Mucosa of stomach (tissue), 1 donor: ENCODE measurements around the gene ENPP1.
"Not testable (repeated sequence)": the region's sequence is repeated elsewhere in the genome, so short reads cannot be mapped to it uniquely, and the experiment has no call there.

ENCODE experiments used
- H3K27me3 ChIP-seq: one replicate; pipeline ENCODE4 v1.7.0; 2013; ENCODE audit warnings: mild to moderate bottlenecking, low read length; ENCODE audit not compliant: control insufficient read depth, insufficient read depth
- H3K36me3 ChIP-seq: one replicate; pipeline ENCODE4 v1.7.0; 2013; ENCODE audit warnings: low read length; ENCODE audit not compliant: control insufficient read depth, insufficient read depth
- H3K4me1 ChIP-seq: one replicate; pipeline ENCODE4 v1.7.0; 2013; ENCODE audit warnings: mild to moderate bottlenecking, low read length; ENCODE audit not compliant: control insufficient read depth, insufficient read depth
- H3K4me3 ChIP-seq: one replicate; pipeline ENCODE4 v1.7.0; 2013; ENCODE audit warnings: low read length
- H3K9ac ChIP-seq: one replicate; pipeline ENCODE4 v1.7.0; 2013; ENCODE audit warnings: mild to moderate bottlenecking, low read length, moderate library complexity
- H3K9me3 ChIP-seq: one replicate; pipeline ENCODE4 v1.7.0; 2013; ENCODE audit warnings: mild to moderate bottlenecking, low read length, moderate library complexity; ENCODE audit not compliant: control insufficient read depth
- donor health status: Pancreatic carcinoma.

ENPP1 gene

GRCh38 chr6:131858765-131859415 lies 51.1 kb downstream of the ENPP1 start:
- no peak overlapping the region for H3K4me3 ChIP-seq
- no peaks in the 10 kb centered on the region for H3K9me3 ChIP-seq
- H3K9ac ChIP-seq: no peak overlapping the region
- peaks cover 3% of the 10 kb centered on the region for H3K4me1 ChIP-seq
- no peaks in the 10 kb centered on the region for H3K27me3 ChIP-seq
- no peaks in the 10 kb centered on the region for H3K36me3 ChIP-seq

- not testable (repeated sequence) for H3K4me1 ChIP-seq, H3K9me3 ChIP-seq, H3K9ac ChIP-seq, H3K27me3 ChIP-seq, H3K36me3 ChIP-seq, H3K4me3 ChIP-seq
These were observed 51.8 kb downstream of the ENPP1 start for GRCh38 chr6:131859658-131860057.

- Histone ChIP-seq H3K4me3 (no peak overlapping the region), H3K36me3 (no peaks in the 10 kb centered on the region), H3K9ac (no peak overlapping the region), H3K9me3 (no peaks in the 10 kb centered on the region), H3K4me1 (peaks cover 6% of the 10 kb centered on the region), H3K27me3 (no peaks in the 10 kb centered on the region)
These were observed 53.6 kb downstream of the ENPP1 start for GRCh38 chr6:131861381-131861780.

- H3K27me3 ChIP-seq: no peaks in the 10 kb centered on the region
- H3K4me3 ChIP-seq: no peak overlapping the region
- peaks cover 6% of the 10 kb centered on the region for H3K4me1 ChIP-seq
These were observed 54.7 kb downstream of the ENPP1 start for GRCh38 chr6:131862476-131862875.

GRCh38 chr6:131867744-131868143 lies 59.9 kb downstream of the ENPP1 start:
- H3K27me3 ChIP-seq: no peaks in the 10 kb centered on the region
- no peaks in the 10 kb centered on the region for H3K36me3 ChIP-seq
- no peaks in the 10 kb centered on the region for H3K9me3 ChIP-seq
- H3K4me3 ChIP-seq: no peak overlapping the region
- H3K4me1 ChIP-seq: peaks cover 6% of the 10 kb centered on the region
- no peak overlapping the region for H3K9ac ChIP-seq

More at GRCh38 chr6:131862476-131862875, 54.7 kb downstream of the ENPP1 start:
- no peak overlapping the region for H3K9ac ChIP-seq
- H3K36me3 ChIP-seq: no peaks in the 10 kb centered on the region
- no peaks in the 10 kb centered on the region for H3K9me3 ChIP-seq

- no peaks in the 10 kb centered on the region for H3K27me3 ChIP-seq
- no peaks in the 10 kb centered on the region for H3K36me3 ChIP-seq
- no peaks in the 10 kb centered on the region for H3K9me3 ChIP-seq
- H3K4me3 ChIP-seq: no peak overlapping the region
- no peak overlapping the region for H3K9ac ChIP-seq
- H3K4me1 ChIP-seq: peaks cover 4% of the 10 kb centered on the region
These were observed 61.0 kb downstream of the ENPP1 start for GRCh38 chr6:131868836-131869235.

GRCh38 chr6:131875647-131876046 lies 67.8 kb downstream of the ENPP1 start:
- no peak overlapping the region for H3K9ac ChIP-seq
- H3K4me3 ChIP-seq: no peak overlapping the region
- H3K27me3 ChIP-seq: no peaks in the 10 kb centered on the region
- H3K4me1 ChIP-seq: no peaks in the 10 kb centered on the region
- H3K9me3 ChIP-seq: no peaks in the 10 kb centered on the region
- H3K36me3 ChIP-seq: no peaks in the 10 kb centered on the region

- no peaks in the 10 kb centered on the region for H3K27me3 ChIP-seq
- H3K36me3 ChIP-seq: no peaks in the 10 kb centered on the region
- H3K9me3 ChIP-seq: no peaks in the 10 kb centered on the region
These were observed 68.7 kb downstream of the ENPP1 start for GRCh38 chr6:131876545-131876944.

GRCh38 chr6:131877999-131878789 lies 70.4 kb downstream of the ENPP1 start:
- Histone ChIP-seq H3K9ac (no peak overlapping the region), H3K27me3 (no peaks in the 10 kb centered on the region), H3K9me3 (no peaks in the 10 kb centered on the region), H3K4me1 (no peaks in the 10 kb centered on the region), H3K36me3 (no peaks in the 10 kb centered on the region), H3K4me3 (no peak overlapping the region)

More at GRCh38 chr6:131876545-131876944, 68.7 kb downstream of the ENPP1 start:
- Histone ChIP-seq H3K4me3 (no peak overlapping the region), H3K4me1 (no peaks in the 10 kb centered on the region), H3K9ac (no peak overlapping the region)

GRCh38 chr6:131883016-131883415 lies 75.2 kb downstream of the ENPP1 start:
- no peaks in the 10 kb centered on the region for H3K9me3 ChIP-seq
- no peak overlapping the region for H3K9ac ChIP-seq
- H3K36me3 ChIP-seq: no peaks in the 10 kb centered on the region
- no peak overlapping the region for H3K4me3 ChIP-seq
- no peaks in the 10 kb centered on the region for H3K4me1 ChIP-seq
- no peaks in the 10 kb centered on the region for H3K27me3 ChIP-seq

- H3K27me3 ChIP-seq: no peaks in the 10 kb centered on the region
- H3K4me3 ChIP-seq: no peak overlapping the region
- no peak overlapping the region for H3K9ac ChIP-seq
- no peaks in the 10 kb centered on the region for H3K36me3 ChIP-seq
- H3K4me1 ChIP-seq: no peaks in the 10 kb centered on the region
- H3K9me3 ChIP-seq: no peaks in the 10 kb centered on the region
These were observed 77.4 kb downstream of the ENPP1 start for GRCh38 chr6:131885237-131885636.

- no peaks in the 10 kb centered on the region for H3K4me1 ChIP-seq
- no peak overlapping the region for H3K9ac ChIP-seq
- H3K36me3 ChIP-seq: no peaks in the 10 kb centered on the region
- H3K27me3 ChIP-seq: no peaks in the 10 kb centered on the region
- H3K9me3 ChIP-seq: no peaks in the 10 kb centered on the region
- no peak overlapping the region for H3K4me3 ChIP-seq
These were observed 78.7 kb downstream of the ENPP1 start for GRCh38 chr6:131886517-131886916.
